NT2/D1 (cell line): ENCODE data around the gene PCDHB2.

Experiments
- SUZ12 ChIP-seq: IDR thresholded peaks from 2 replicates; pipeline ENCODE4 v1.6.1; 2011; ENCODE audit not compliant: insufficient read length, insufficient read depth; ENCODE audit errors: extremely low read depth
- YY1 ChIP-seq: IDR thresholded peaks from 2 replicates; pipeline ENCODE4 v1.6.1; 2011; ENCODE audit not compliant: insufficient read length, insufficient read depth
- ZNF274 ChIP-seq: IDR thresholded peaks from 2 replicates; pipeline ENCODE4 v1.6.1; 2011; ENCODE audit warnings: mild to moderate bottlenecking, low read depth, low read length

DNA sequence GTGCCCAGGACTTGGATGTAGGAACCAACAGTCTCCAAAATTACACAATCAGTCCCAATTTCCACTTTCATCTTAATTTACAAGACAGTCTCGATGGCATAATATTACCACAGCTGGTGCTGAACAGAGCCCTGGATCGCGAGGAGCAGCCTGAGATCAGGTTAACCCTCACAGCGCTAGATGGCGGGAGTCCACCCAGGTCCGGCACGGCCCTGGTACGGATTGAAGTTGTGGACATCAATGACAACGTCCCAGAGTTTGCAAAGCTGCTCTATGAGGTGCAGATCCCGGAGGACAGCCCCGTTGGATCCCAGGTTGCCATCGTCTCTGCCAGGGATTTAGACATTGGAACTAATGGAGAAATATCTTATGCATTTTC lies 837 bp downstream of the PCDHB2 start:
- no peak for TF ChIP-seq YY1
- TF ChIP-seq ZNF274: no peak
- no peak for TF ChIP-seq SUZ12
